GM19455 (cell line): Measurements from ENCODE around the gene TDRD6.

Experiments used
- ATAC-seq: cut with Tn5 transposase; IDR thresholded peaks from one replicate; pipeline ENCODE4 v1.9.1; 2021; ENCODE audit not compliant: unreplicated experiment

Gene TDRD6

DNA sequence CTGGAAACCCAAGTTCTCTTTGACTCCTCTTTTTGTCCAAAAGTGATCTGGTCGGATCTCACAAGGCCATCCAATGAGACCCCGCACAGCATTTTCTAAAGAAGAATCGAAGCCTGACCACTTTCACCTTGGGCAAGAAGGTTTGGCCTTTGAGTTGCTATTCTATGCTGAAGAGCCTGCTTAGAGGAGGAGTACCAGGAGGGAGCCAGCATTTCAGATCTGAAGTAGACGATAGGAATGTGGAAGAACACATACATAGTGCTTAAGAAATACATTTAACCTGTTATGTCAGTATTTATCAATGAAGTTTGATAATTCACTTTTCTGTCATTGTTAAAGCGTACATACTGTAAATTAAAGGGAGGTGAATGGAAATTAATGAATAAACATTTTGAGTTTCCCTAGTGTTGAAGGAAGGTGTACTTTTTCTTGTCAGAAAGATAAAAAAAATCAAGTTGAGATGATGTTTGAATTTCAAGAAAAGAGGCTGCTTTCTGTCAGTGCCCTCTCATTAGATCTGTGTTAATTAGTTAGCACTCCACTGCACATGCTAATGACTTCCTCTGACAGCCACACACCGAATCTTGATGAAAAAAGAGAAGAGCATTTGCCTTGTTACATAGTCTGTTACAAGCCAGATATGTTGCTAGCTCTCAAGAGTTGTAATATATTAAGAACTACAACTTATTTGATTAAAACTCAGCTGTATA, 10.9 kb upstream of the TDRD6 start:
- ATAC-seq = no peak

DNA sequence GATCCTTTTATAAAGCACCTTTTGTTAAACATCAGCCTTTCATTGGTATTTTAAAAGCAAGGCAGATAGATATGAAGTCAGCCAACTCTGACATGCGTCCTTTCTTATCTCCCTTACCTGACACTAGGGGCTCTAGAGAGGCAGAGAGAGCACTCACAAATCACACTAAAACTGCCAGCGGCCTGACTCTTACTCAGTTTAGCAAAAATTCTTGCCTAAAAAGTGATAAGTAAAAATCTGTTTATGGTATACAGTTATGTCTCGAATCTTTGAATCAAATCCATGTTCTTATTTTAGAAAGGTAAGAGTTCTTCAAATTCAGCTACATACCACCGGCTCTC, 10.4 kb upstream of the TDRD6 start:
- ATAC-seq = no peak

DNA sequence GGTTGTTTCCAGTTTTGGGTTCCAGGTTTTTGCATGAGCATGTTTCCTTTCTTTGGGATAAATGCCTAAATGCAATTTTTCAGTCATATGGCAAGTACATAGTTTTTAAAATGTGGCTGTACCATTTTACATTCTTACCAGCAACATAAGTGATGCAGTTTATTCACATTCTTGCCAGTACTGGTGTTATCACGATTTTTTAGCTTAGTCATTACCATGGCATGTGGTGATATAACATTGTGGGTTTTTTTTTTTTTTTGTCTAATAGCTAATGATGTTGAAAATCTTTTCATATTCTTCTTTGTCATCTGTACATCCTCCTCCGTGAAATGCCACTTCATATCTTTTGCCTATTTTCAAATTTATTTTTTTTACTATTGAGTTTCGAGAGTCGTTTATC, 2.9 kb upstream of the TDRD6 start:
- ATAC-seq = no peak

DNA sequence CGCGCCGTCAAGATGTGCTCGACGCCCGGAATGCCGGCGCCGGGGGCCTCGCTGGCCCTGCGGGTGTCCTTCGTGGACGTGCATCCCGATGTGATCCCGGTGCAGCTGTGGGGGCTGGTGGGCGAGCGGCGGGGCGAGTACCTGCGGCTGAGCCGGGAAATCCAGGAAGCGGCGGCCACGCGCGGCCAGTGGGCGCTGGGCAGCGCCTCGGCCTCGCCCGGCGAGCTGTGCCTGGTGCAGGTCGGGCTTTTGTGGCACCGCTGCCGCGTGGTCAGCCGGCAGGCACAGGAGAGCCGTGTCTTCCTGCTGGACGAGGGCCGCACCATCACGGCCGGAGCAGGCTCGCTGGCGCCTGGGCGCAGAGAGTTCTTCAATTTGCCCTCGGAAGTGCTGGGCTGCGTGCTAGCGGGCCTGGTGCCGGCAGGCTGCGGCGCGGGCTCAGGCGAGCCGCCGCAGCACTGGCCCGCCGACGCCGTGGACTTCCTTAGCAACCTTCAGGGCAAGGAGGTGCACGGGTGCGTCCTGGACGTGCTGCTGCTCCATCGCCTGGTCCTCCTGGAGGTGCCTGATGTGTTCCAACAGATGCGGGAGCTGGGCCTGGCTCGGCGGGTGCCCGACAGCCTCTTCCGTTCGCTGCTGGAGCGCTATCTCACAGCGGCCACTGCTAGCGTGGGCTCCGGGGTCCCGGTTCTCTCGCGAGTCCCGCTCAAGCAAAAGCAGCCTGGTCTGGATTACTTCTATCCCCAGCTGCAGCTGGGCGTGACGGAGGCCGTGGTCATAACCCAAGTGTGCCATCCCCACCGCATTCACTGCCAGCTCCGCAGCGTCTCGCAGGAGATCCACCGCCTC, 656 bp downstream of the TDRD6 start:
- no peak for ATAC-seq

DNA sequence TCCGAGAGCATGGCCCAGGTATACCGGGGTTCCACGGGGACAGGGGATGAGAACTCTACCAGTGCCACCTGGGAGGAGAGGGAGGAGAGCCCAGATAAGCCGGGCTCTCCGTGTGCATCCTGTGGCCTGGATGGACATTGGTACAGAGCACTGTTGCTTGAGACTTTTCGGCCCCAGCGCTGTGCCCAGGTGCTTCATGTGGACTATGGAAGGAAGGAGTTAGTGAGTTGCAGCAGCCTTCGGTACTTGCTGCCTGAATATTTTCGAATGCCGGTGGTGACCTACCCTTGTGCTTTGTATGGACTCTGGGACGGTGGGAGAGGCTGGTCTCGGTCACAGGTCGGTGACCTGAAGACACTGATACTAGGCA, 1.3 kb downstream of the TDRD6 start:
- no peak for ATAC-seq

DNA sequence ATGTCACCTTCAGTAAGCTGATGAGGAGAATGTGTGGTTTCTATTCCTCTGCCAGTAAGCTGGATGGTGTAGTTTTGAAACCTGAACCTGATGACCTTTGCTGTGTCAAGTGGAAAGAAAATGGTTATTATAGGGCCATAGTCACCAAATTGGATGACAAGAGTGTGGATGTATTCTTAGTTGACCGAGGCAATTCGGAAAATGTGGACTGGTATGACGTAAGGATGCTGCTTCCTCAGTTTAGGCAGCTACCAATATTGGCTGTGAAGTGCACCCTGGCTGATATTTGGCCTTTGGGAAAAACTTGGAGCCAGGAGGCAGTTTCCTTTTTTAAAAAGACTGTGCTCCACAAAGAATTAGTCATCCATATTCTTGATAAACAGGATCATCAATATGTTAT, 2.0 kb downstream of the TDRD6 start:
- no peak for ATAC-seq

DNA sequence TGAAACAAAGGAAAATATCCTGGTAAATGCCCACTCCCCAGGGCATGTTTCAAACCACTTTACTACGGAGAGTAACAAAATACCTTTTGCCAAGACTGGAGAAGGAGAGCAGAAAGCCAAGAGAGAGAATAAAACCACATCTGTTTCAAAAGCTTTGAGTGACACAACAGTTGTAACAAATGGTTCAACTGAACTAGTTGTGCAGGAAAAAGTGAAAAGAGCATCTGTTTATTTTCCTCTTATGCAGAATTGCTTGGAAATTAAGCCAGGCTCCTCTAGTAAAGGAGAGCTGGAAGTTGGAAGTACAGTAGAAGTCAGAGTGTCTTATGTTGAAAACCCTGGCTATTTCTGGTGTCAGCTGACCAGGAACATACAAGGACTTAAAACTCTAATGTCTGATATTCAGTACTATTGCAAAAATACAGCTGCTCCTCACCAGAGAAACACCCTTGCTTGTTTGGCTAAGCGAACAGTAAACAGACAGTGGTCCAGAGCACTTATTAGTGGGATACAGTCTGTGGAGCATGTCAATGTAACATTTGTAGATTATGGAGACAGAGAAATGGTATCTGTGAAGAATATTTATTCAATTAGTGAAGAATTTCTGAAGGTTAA, 2.6 kb downstream of the TDRD6 start:
- no peak for ATAC-seq

DNA sequence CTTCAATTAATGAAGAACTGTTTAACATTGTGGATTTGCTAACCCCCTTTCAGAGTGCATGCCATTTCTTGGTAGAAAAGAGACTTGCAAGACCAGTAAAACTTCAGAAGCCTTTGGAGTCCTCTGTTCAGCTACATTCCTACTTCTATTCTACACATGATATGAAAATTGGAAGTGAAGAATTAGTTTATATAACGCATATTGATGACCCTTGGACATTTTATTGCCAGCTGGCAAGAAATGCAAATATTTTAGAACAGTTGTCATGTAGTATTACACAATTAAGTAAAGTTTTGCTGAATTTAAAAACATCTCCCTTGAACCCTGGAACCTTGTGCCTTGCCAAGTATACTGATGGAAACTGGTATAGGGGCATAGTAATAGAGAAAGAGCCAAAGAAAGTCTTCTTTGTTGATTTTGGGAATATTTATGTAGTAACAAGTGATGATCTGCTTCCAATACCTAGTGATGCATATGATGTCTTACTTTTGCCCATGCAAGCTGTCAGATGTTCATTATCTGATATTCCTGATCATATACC, 3.3 kb downstream of the TDRD6 start:
- ATAC-seq = no peak

DNA sequence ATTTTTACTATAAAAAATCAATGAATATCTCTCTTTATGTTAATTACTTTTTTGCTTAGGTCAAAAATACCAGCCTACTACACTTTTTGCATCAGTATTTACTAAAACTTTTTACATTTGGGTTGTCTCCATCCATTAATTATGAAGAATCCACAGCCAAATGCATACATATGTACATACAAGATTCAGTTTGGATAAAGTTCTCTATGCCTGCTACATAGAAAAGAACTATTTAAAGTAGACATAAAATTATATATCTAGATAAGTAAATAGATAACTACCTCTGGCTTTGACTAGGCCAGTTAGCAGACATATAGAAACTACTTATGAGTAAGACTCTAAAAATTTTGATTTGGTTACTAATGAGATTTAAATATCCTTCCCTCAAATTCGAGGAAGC, 12.3 kb downstream of the TDRD6 start:
- no peak for ATAC-seq

DNA sequence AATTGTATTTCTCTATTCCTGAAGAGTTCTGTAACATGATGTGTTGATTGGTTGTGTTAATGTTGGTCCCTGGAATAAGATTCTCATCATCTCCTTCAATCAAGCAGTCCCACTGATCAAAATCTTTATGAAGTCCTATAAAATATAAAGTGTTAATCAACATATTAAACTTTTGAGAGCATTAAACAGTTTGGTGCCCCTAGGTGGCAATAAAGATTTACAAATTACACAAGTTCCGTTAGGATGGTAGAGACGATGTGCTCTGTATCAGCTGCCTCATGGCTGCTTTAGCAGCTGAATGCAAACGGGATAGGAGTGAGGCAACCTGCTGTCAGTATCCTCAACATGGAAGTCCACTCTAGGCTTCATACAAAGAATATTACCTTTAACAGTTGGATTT, 16.9 kb downstream of the TDRD6 start:
- ATAC-seq = no peak

DNA sequence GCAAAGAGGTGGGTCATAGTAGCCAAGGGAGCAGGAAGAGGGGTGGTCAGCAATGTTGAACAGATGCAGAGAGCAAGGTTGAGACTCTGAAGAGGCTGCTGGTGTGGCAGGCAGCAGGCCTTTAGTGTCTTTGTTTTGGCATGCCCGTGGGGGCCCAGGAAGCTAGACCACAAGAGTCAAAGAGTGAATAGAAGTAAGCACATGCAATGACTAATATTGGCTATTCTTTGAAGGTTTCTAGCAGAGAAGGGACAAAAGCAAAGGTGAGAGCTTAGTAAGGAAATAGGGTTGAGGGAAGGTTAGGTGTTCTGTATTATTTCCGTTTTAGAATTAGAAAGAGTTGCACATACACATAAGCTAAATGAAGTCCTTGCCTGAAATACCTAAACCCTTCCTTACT, 18.8 kb downstream of the TDRD6 start:
- no peak for ATAC-seq

DNA sequence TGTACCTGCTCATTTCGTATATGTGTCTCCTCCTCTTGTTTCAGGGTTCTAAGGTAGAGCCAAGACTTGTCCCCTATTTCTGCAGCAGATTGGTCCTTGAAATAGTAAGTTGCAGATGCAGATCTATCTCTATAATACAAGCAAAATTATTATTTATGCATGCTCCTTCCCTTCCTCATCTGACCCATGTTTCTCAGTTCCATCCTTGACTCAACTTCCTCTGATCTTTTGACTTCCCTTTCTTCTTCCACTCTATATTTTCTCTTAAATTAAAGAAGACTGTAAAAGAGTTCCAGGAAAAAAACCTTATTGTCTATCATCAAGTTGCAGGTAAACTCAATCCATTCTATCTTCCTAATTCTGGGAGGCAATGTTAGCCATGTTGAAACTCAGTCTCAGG, 23.8 kb downstream of the TDRD6 start:
- no peak for ATAC-seq

DNA sequence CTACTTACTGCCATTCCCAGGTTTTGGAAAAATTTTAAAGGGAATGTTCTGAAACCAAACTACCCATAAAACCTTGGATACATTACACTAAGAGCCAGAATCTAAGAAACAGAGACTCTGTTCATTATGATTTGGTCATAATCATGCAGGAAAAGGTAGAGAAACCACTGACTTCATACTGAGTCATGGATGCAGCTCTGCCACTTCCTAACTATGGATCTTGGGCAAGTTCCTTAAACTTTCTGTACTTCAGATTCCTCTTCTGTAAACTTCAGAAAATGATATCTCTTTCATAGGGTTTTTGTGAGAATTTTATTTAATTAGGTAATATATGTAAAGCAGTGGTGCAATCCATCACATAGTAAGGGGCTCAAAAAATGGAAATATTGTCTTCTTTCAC, 27.5 kb downstream of the TDRD6 start:
- ATAC-seq = no peak

DNA sequence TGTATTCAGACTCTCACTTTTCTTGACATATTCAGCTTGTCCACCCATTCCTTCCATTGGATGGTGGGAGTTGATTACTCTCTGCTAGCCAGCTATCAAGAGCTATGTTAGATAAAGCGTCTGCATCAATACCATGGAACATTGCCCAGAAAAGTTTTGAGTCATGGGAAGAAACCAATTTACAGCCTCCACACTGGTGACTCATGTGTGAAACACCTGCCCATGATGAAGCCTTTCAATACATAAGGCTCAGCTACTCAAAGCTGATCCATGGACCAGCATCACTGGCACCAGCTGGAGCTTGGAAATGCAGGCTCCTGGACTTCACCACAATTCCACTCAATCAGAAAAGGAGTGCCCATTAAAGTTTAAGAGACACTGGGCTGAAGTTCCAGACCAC, 31.4 kb downstream of the TDRD6 start:
- ATAC-seq = no peak

DNA sequence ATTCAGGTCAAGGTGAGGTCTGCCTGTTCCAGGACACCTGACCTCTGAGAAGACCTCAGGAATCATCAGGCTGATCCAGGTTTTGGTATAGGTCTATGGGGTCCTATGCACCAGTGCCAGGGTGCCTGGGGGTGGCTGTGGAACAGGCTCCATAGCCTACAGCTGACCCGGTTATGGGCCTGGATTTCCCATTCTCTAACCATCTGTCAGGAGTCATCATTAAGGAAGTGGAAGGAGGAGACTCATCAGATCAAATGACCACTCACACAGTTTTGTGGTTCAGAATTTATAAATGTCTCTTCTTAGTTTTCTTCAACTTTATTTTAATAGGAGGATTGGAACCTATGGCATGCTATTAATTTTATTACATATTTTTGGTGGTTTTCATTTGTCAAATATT, 32.7 kb downstream of the TDRD6 start:
- ATAC-seq = no peak

DNA sequence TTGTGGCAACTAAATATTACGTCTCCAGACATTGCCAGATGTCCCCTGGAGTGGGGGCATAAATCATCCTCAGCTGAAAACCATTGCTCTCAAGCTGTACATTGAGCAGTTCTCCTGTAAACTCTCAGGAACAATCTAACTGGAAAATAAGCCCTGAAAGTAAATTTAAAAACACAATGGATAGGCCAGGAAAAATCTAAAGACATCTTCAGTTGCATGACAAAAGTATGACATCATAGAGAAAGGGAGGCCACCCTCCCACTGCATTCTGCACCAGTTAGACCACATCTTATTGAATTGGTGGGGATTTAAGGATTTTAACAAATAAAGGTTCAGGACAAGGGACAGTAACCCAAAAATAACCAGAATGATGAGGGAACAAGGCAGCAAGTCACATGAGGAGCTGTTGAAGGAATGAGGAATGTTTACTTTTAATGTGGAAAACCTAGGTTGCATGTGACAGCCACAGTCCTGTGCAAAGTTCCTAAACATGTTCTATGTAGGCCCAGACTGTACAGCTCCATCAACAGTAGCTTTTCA, 42.2 kb downstream of the TDRD6 start:
- no peak for ATAC-seq

DNA sequence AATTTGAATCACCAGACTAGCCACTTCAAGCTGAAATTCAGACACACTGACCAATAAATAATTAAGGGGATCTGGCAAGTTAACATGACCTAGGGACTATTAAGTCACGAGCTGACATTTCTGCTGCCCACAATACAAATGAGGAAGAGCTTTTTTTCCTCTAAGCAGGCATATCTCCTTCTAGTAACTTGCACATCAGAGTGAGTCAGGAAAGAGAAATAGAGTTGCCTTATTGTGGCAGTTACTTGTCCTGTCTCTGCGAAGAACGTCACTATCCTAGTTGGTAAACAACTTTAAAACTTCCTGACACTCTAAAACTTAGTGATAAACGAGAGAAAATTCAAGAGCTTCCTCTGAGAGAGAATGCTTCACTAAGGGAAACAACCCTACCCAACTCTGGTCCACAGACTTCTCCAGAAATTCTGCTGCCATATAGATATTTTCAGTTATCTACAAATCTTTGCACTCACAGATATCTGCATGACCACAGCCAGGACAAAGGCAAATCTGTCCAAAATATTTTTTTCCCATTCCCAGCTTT, 43.3 kb downstream of the TDRD6 start:
- no peak for ATAC-seq

DNA sequence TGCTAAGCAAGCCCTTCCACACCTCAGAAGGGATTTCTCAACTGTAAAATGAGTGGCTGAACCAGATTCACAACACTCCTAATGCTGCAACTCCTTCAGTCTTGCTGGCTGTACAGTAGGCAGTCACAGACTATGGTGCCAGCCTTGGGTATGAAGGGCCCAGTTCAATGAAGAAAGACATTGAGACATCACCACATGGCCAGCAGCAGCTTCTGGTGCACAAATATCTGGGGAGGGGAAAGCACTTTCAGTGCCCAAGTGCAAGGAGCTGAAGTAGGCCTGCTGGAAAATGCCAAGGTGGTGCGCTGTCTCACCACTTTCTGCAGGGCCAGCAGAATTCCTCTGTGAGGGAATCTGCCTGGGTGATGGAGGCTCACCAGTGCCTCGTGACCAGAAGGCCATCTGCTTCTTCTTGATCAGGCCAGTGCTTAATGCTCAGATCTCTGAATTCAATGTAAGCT, 45.7 kb downstream of the TDRD6 start:
- no peak for ATAC-seq

DNA sequence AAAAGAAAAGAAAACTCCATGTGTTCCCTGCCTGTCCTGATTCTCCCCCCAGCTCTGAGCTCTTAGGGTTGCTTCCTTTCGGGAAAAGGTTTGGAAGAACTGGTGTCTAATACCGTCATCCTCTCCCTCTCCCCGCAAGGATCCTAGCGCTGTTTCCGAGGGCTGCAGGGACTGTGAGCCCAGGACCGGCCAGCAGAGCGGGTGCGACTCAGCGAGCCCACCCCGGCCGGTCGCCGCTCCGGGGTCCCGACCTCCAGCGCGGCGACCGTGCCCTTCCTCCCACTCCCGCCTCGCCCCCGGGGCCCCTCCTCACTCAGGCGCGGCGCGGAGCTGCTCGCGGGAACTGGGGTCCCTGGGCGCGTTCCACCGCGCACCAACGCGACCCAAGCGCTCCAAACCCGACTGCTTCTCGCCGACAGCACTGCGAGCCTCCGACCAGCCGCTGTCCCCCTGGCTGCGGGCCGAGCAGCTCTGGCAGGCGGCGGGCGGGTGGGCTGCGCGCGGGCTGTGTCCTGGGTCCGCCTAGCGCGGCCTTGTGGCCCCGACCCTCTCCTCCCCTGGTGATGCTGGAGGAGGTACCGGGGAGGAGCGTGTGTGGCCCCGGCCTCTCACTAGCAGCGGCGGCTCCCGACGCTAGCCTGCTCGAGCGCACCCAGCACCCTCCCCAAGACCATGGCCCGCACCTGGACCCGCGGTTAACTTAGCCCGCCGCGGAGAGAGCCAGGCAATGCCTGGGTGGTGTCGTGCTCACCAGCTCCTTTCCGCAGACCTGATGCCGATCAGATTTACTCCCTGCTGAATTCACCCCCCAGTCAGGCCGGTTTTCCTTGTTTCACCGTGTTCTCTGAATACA, 47.4 kb downstream of the TDRD6 start, which contains the start of gene PLA2G7:
TSS of gene PLA2G7 (minus strand) at position 509 of the 853 bp plus-strand sequence. CDS start 12,484 bp downstream, outside the sequence.
- ATAC-seq = no peak

DNA sequence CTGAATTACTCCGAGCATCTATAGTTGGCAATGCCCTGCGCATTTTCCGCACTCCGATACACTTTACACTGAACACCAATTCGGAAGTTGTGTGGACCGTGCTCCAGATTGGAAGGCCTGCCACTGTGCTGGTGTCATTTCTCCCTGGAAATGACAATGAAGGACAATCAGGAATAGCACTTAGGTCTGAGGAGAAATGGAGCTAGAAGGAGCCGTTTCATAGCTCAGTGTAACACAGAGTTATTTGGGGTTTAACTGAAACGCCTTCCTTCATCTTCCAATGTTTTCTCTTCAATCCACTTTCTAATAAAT, 48.0 kb downstream of the TDRD6 start:
- no peak for ATAC-seq

DNA sequence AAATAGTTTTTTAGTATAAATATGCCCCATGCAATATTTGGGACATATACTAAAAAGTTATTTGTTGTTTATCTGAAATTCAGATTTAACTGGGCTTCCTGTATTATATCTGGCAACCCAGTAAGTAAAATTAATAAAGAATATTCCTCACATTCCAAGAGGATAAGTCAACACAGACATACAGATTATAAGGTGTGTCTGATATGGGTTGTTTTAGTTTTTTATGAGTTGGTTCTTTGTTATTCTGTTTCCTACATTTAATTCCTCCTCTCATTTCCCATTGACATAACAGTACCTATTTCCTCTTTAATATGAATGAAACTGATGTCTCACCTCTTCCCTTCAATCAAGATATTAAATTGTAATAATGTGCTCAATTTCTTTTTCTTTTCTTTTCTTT, 49.2 kb downstream of the TDRD6 start:
- ATAC-seq = no peak
